HCT116 (cell line): ENCODE data around the gene VRK1. TPM values are rescaled to one million over a fixed set of nuclear protein-coding genes. Genes with fewer than 3 reads are reported as not detected.

ENCODE experiments used
- ATAC-seq: fragments of 200-7000 bp; cut with Tn5 transposase; 2 replicates; pipeline ENCODE4 v1.9.1; 2020; ENCODE audit warnings: mild to moderate bottlenecking, moderate library complexity
- BruUV-seq: library from RNA; stranded (reverse); fragments of 400-500 nt; replicated peaks from 2 replicates; lab custom pipeline; 2021; lab: Mats Ljungman, UMichigan
- CTCF ChIA-PET: fragments of 300-600 bp; sonication (Branson Sonifier 250); formaldehyde crosslinking; loops from one replicate; lab custom pipeline; 2021; ENCODE audit warnings: antibody characterized with exemption; lab: Charles Lee
- POLR2A ChIA-PET: fragments of 300-600, 350-600 bp; sonication (Branson Sonifier 250); formaldehyde crosslinking; loops from one replicate; lab custom pipeline; 2021; ENCODE audit warnings: antibody characterized with exemption; lab: Charles Lee
- RAD21 ChIA-PET, 2 experiments: fragments of 300-600 bp; sonication (Branson Sonifier 250); formaldehyde crosslinking; loops; one replicate each; lab custom pipeline; 2023; ENCODE audit warnings: low total read pairs in 2 of 2; ENCODE audit not compliant: uncharacterized antibody in 2 of 2, unreplicated experiment in 2 of 2, low non-redundant PET in 1 of 2; lab: Charles Lee
- DNase-seq: peaks from one replicate; pipeline ENCODE4 v3.0.0-alpha.2; 2010; ENCODE audit warnings: low read depth, low spot score
- H2AFZ ChIP-seq: fragments of 200-600 bp; shearing (Covaris generic), sonication (generic); 2 replicates; pipeline ENCODE4 v1.6.1; 2017; ENCODE audit warnings: low read depth, mixed run types, mixed read lengths, antibody characterized with exemption, low read length; ENCODE audit not compliant: poor library complexity, severe bottlenecking
- H3K27ac ChIP-seq: 2 replicates; pipeline ENCODE4 v1.5.1; 2012; ENCODE audit warnings: low read depth, low read length
- H3K27me3 ChIP-seq: fragments of 200-600 bp; sonication (generic); 2 replicates; pipeline ENCODE4 v1.6.1; 2016; ENCODE audit warnings: mixed run types, low read length, mixed read lengths; ENCODE audit not compliant: insufficient read depth
- H3K36me3 ChIP-seq, 2 experiments: fragments of 200-500 bp in 1 of 2; fragments of 200-600 bp in 1 of 2; sonication (Bioruptor generic) in 1 of 2; sonication (generic) in 1 of 2; 2 replicates each; pipeline versions ENCODE4 v1.5.1 to v1.6.1; 2014 to 2016; ENCODE audit warnings: low read length in 2 of 2, inconsistent platforms in 1 of 2, mixed read lengths in 1 of 2, mixed run types in 1 of 2; ENCODE audit not compliant: insufficient read depth in 2 of 2, control insufficient read depth in 1 of 2
- H3K4me1 ChIP-seq, 2 experiments: fragments of 200-600 bp in 1 of 2; sonication (generic) in 1 of 2; 2 replicates each; pipeline versions ENCODE4 v1.5.1 to v1.6.1; 2012 to 2017; ENCODE audit warnings: low read length in 2 of 2, inconsistent platforms in 1 of 2, mild to moderate bottlenecking in 1 of 2, mixed read lengths in 1 of 2, mixed run types in 1 of 2, moderate library complexity in 1 of 2; ENCODE audit not compliant: insufficient read depth in 2 of 2, control insufficient read depth in 1 of 2
- H3K4me2 ChIP-seq: fragments of 200-600 bp; sonication (generic); 2 replicates; pipeline ENCODE4 v1.6.1; 2017; ENCODE audit warnings: mixed run types, low read length, mixed read lengths
- H3K4me3 ChIP-seq, 2 experiments: fragments of 200-600 bp in 1 of 2; sonication (generic) in 1 of 2; replicated peaks in 1 of 2; 2 replicates each; pipeline ENCODE4 v1.5.1; 2011 to 2016; ENCODE audit warnings: low read length in 2 of 2, control low read depth in 1 of 2, low read depth in 1 of 2, mild to moderate bottlenecking in 1 of 2, mixed read lengths in 1 of 2, mixed run types in 1 of 2
- H3K79me2 ChIP-seq: fragments of 200-600 bp; sonication (generic); 2 replicates; pipeline ENCODE4 v1.6.1; 2017; ENCODE audit warnings: mild to moderate bottlenecking, mixed run types, low read length, moderate library complexity, mixed read lengths; ENCODE audit not compliant: insufficient read depth
- H3K9ac ChIP-seq: fragments of 200-600 bp; sonication (generic); 2 replicates; pipeline ENCODE4 v1.6.1; 2016; ENCODE audit warnings: low read length, mixed read lengths
- H3K9me2 ChIP-seq: fragments of 200-600 bp; sonication (generic), shearing (Covaris generic); 2 replicates; pipeline ENCODE4 v1.6.1; 2017; ENCODE audit warnings: mixed run types, mild to moderate bottlenecking, moderate library complexity; ENCODE audit not compliant: insufficient read depth
- H3K9me3 ChIP-seq, 2 experiments: fragments of 200-500 bp in 1 of 2; fragments of 200-600 bp in 1 of 2; sonication (Bioruptor generic) in 1 of 2; sonication (generic) in 1 of 2; 2 replicates each; pipeline ENCODE4 v1.6.1; 2014 to 2017; ENCODE audit warnings: low read length in 2 of 2, mixed read lengths in 2 of 2, inconsistent platforms in 1 of 2, low read depth in 1 of 2, mild to moderate bottlenecking in 1 of 2, mixed run types in 1 of 2, moderate library complexity in 1 of 2; ENCODE audit not compliant: control insufficient read depth in 1 of 2, insufficient read depth in 1 of 2
- H4K20me1 ChIP-seq: fragments of 200-600 bp; sonication (generic), shearing (Covaris generic); 2 replicates; pipeline ENCODE4 v1.6.1; 2017; ENCODE audit warnings: mixed run types, mild to moderate bottlenecking, moderate library complexity; ENCODE audit not compliant: insufficient read depth
- ATF3 ChIP-seq: IDR thresholded peaks from 2 replicates; pipeline ENCODE4 v1.6.1; 2012
- CTCF ChIP-seq, 3 experiments: fragments of 200-600 bp in 1 of 3; sonication (generic) in 1 of 3; IDR thresholded peaks in 2 of 3; conservative IDR thresholded peaks in 1 of 3; 2 replicates each; pipeline ENCODE4 v1.5.1; 2012 to 2017; ENCODE audit warnings: low read depth in 2 of 3, low read length in 2 of 3, antibody characterized with exemption in 1 of 3, borderline replicate concordance in 1 of 3, control low read depth in 1 of 3, mild to moderate bottlenecking in 1 of 3, mixed read lengths in 1 of 3, mixed run types in 1 of 3, moderate library complexity in 1 of 3; ENCODE audit not compliant: insufficient read depth in 1 of 3
- ELF1 ChIP-seq: IDR thresholded peaks from 2 replicates; pipeline ENCODE4 v1.6.1; 2012; ENCODE audit warnings: low read depth, borderline replicate concordance
- EZH2phosphoT487 ChIP-seq: fragments of 200-600 bp; IDR thresholded peaks from 2 replicates; pipeline ENCODE4 v1.6.1; 2018; ENCODE audit warnings: antibody characterized with exemption, borderline replicate concordance
- FOSL1 ChIP-seq: IDR thresholded peaks from 2 replicates; pipeline ENCODE4 v1.6.1; 2012; ENCODE audit warnings: low read depth
- JUND ChIP-seq: IDR thresholded peaks from 2 replicates; pipeline ENCODE4 v1.6.1; 2012
- MAX ChIP-seq: IDR thresholded peaks from 2 replicates; pipeline ENCODE4 v1.6.1; 2012
- POLR2A ChIP-seq: IDR thresholded peaks from 2 replicates; pipeline ENCODE4 v1.7.0; 2011; ENCODE audit warnings: borderline replicate concordance; ENCODE audit not compliant: insufficient read depth, insufficient read length; ENCODE audit errors: extremely low read depth
- RAD21 ChIP-seq: IDR thresholded peaks from 2 replicates; pipeline ENCODE4 v1.6.1; 2012; ENCODE audit warnings: low read depth, mild to moderate bottlenecking
- REST ChIP-seq: IDR thresholded peaks from 2 replicates; pipeline ENCODE4 v1.6.1; 2012; ENCODE audit warnings: low read depth
- SIN3A ChIP-seq: IDR thresholded peaks from 2 replicates; pipeline ENCODE4 v1.6.1; 2012; ENCODE audit warnings: low read depth
- SRF ChIP-seq: IDR thresholded peaks from 2 replicates; pipeline ENCODE4 v1.6.1; 2012; ENCODE audit warnings: low read depth
- TCF7L2 ChIP-seq: IDR thresholded peaks from 2 replicates; pipeline ENCODE4 v1.7.0; 2011; ENCODE audit warnings: borderline replicate concordance, inconsistent platforms; ENCODE audit not compliant: insufficient read depth, insufficient read length; ENCODE audit errors: extremely low read depth
- YY1 ChIP-seq: IDR thresholded peaks from 2 replicates; pipeline ENCODE4 v1.6.1; 2011; ENCODE audit warnings: low read length, low read depth, moderate library complexity, mild to moderate bottlenecking; ENCODE audit not compliant: insufficient replicate concordance; ENCODE audit errors: extremely low read depth
- ZFX ChIP-seq: fragments of 450-650 bp; IDR thresholded peaks from 2 replicates; pipeline ENCODE4 v1.6.1; 2017
- ZNF274 ChIP-seq: fragments of 200-500 bp; sonication (Bioruptor generic); IDR thresholded peaks from 2 replicates; pipeline ENCODE4 v1.6.1; 2014; ENCODE audit warnings: mild to moderate bottlenecking, low read depth, low read length, inconsistent platforms
- intact Hi-C: fragments of 100-400 bp; cut with micrococcal nuclease; formaldehyde crosslinking; loops from 2 replicates; pipeline ENCODE4 v1.10.0; 2022
- total RNA-seq: library from RNA; stranded (reverse); gene quantifications from one replicate; pipeline ENCODE4 v1.2.1, GENCODE V29; 2021; ENCODE audit not compliant: unreplicated experiment

VRK1 gene
- total RNA-seq, 1 experiment from 2014 or later, result 51.4 TPM

- Histone ChIP-seq H3K4me2 (no peak overlapping the region), H3K27me3 (no peaks in the 10 kb centered on the region), H3K4me3 (no peak overlapping the region), H3K79me2 (no peaks in the 10 kb centered on the region; the same call in 1 of the 2 replicates), H3K9me3 (no peaks in the 10 kb centered on the region), H3K36me3 (no peaks in the 10 kb centered on the region), H2AFZ (no peak overlapping the region), H4K20me1 (no peaks in the 10 kb centered on the region), H3K9ac (no peak overlapping the region), H3K4me1 (peaks cover 0 to 6% of the 10 kb centered on the region in 2 experiments; a peak in 1 of 4 replicates), H3K9me2 (no peaks in the 10 kb centered on the region), H3K27ac (no peak overlapping the region)
- ChIA-PET CTCF (no interaction called here), RAD21 (no interaction called here), POLR2A (no interaction called here)
- intact Hi-C loops, result no loop called here
- TF ChIP-seq ELF1 (no peak), RAD21 (no peak), ZNF274 (no peak), FOSL1 (no peak), SIN3A (no peak), REST (no peak), POLR2A (no peak), EZH2phosphoT487 (no peak), TCF7L2 (no peak), ZFX (no peak), MAX (no peak), ATF3 (no peak), JUND (no peak), YY1 (no peak), SRF (no peak), CTCF (IDR thresholded peaks at IDR 0.05 in 2 of 3, conservative IDR thresholded peaks at IDR 0.05 in 1 of 3; ENCODE audit: borderline replicate concordance in 1 of 3, insufficient read depth in 1 of 3, low read depth in 2 of 3, low read length in 2 of 3) (no peak)
- no TSS peak for BruUV-seq
- ATAC-seq (no peak), DNase-seq (no peak)
Observed at GRCh38 chr14:96893966-96894622, 96.9 kb downstream of the VRK1 start.
